RWPE1 (cell line): Measurements from ENCODE around the gene SH3BGRL.

Experiments
- CTCF ChIA-PET: fragments of 350-600 bp; sonication (Branson Sonifier 250); formaldehyde crosslinking; extraction: SDS; loops from one replicate; lab custom pipeline; 2021; lab: Yijun Ruan, JAX
- POLR2A ChIA-PET: fragments of 400-600 bp; formaldehyde crosslinking; extraction: SDS; loops from one replicate; lab custom pipeline; 2020; ENCODE audit warnings: antibody characterized with exemption; ENCODE audit not compliant: low non-redundant PET; lab: Yijun Ruan, JAX
- DNase-seq: peaks from one replicate; pipeline ENCODE4 v3.0.0; 2012; ENCODE audit warnings: low spot score
- H3K27ac ChIP-seq: fragments of 450-650 bp; 2 replicates; pipeline ENCODE4 v1.5.1; 2017
- TF ChIP-seq, protein P1 (sequence below): fragments of 450-650 bp; conservative IDR thresholded peaks from 2 replicates; pipeline ENCODE4 v1.5.1; 2017; ENCODE audit warnings: low read depth, mild to moderate bottlenecking

The SH3BGRL gene

DNA sequence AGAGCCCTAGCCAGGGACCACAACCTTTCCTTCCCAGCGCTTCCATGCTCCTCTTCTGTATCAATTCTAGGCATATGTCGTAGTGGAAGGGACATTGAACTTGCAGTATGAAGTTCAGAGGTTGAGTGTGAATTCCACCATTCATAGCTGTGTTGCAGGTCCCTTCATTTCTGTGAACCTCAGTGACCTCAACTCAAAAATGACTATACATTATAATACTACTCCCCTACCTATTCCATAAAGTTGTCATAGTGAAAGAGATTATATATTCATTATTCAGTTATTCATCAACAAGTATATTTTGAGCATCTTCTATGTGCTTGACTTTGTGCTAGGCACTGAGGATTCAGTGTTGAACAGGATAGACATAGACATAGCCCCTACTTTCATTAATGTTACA lies 28.0 kb downstream of the SH3BGRL start:
- POLR2A ChIA-PET, result no interaction called here
- CTCF ChIA-PET, result no interaction called here
- TF ChIP-seq, protein P1, sequence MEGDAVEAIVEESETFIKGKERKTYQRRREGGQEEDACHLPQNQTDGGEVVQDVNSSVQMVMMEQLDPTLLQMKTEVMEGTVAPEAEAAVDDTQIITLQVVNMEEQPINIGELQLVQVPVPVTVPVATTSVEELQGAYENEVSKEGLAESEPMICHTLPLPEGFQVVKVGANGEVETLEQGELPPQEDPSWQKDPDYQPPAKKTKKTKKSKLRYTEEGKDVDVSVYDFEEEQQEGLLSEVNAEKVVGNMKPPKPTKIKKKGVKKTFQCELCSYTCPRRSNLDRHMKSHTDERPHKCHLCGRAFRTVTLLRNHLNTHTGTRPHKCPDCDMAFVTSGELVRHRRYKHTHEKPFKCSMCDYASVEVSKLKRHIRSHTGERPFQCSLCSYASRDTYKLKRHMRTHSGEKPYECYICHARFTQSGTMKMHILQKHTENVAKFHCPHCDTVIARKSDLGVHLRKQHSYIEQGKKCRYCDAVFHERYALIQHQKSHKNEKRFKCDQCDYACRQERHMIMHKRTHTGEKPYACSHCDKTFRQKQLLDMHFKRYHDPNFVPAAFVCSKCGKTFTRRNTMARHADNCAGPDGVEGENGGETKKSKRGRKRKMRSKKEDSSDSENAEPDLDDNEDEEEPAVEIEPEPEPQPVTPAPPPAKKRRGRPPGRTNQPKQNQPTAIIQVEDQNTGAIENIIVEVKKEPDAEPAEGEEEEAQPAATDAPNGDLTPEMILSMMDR, result no peak
- DNase-seq, result no peak
- H3K27ac ChIP-seq, result no peak overlapping the region

DNA sequence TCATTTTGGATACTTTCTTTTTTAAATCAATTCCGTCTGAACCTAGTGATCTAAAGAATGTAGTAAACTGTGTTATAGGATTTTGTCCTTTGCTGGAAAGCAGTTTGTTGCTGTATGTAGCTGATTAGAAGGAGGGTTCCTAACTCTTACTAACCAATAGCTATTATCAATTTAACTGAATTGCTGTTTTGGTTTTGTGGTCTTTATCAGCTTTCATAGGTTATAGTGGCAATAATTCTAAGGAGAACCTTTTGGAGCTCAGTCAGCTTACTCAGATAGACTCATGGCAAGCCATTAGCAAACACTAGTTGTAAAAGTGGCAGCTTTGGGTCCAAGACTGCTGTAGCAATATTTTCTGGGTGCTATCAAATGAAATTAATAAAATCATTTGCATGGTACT lies 29.6 kb downstream of the SH3BGRL start:
- DNase-seq, result no peak
- ChIA-PET CTCF (no interaction called here), POLR2A (no interaction called here)

DNA sequence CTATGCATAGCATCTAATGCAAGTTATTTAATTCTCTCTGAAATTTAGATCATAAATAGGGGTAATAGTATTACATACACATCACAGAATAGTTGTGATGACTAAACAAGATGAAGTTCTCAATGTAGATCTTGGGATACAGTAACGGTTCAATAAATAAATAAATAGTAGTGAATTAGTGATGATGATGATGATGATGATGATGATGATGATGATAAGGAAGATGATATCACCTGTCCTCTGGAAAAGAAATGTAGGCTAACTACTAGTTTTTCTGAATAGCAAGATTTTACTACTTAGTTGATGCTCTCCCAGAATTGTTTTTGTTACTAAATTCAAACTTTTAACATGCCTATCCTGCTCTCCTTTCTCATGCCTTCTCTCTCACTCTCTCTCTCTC lies 30.3 kb downstream of the SH3BGRL start:
- ChIA-PET POLR2A (no interaction called here), CTCF (no interaction called here)

More for the DNA sequence above, 29.6 kb downstream of the SH3BGRL start:
- H3K27ac ChIP-seq, result no peak overlapping the region
- TF ChIP-seq, protein P1, result no peak

DNA sequence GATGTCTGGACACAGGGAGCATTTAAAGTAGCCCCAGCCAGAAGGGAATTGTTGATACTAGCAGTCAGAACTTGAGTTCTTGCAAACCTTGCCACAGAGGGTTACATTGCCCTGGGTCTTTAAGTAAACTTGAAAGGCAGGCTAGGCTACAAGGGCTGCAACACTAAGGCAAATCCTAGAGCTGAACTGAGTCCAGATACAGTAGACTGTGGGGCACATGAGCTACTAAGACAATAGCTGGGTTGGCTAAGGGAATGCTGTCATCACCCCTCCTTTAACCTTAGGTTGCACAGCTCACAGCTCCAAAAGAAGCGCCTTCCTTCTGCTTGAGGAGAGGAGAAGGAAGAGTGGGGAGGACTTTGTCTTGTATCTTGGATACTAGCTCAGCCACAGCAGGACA lies 35.6 kb downstream of the SH3BGRL start:
- DNase-seq, result no peak
- CTCF ChIA-PET, result no interaction called here
- TF ChIP-seq, protein P1, result no peak
- no peak overlapping the region for H3K27ac ChIP-seq
- POLR2A ChIA-PET, result no interaction called here

More for the DNA sequence above, 30.3 kb downstream of the SH3BGRL start:
- TF ChIP-seq, protein P1, result no peak
- H3K27ac ChIP-seq, result no peak overlapping the region
- no peak for DNase-seq

DNA sequence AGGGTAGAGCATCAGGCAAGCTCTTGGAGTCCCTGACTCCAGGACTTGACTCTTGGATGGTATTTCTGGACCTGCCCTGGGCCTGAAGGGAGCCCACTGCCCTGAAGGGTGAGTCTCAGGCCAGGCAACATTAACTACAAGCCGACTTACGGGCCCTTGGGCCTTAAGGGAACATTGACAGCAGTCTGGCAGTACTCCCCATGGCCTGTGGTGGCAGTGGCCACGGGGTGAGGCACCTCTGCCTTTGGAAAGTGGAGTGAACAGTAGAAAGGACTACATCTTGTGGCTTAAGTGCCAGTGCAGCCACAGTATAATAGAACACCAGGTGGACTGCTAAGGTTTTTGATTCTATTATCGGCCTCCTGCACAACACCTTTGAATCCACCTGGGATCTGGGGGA lies 36.3 kb downstream of the SH3BGRL start:
- no peak overlapping the region for H3K27ac ChIP-seq
- DNase-seq, result no peak
- TF ChIP-seq, protein P1, result no peak
- CTCF ChIA-PET, result no interaction called here
- POLR2A ChIA-PET, result no interaction called here

DNA sequence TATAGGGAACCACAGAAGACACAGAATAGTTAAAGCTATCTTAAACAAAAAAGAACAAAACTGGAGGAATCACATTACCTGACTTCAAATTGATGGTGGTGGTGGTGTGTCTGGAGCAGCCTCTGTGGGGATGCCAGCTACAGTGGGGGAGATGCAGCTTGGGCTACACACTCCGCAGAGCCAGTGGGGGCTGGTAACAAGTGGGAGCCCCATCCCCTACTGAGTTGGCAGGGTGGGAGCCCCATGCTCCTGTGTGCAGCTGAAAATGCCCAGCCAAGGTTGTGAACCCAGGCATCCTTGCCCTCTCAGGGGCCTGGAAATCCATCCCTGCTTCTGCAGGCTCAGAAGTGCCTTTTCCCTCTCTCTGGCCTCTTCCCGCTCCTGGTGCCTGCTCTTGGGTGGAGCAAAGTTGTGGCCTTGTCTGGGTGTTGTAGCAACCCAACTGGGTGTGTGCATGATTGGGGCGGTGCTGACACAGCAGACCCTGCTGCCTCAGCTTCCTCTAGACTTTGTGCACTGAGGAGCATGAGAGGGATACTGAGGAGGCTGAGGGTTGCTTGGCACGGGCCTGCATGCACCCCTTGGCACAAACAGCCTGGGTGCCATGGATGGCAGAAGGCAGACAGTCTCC lies 38.9 kb downstream of the SH3BGRL start:
- no peak for DNase-seq
- no peak overlapping the region for H3K27ac ChIP-seq
- ChIA-PET POLR2A (no interaction called here), CTCF (no interaction called here)
- TF ChIP-seq, protein P1, result no peak
